GM12878 (cell line): ENCODE results near the gene MIEF1. TPM values are rescaled to one million over a fixed set of nuclear protein-coding genes. Genes with fewer than 3 reads are reported as not detected.

Experiments
- CBFB ChIP-seq: IDR thresholded peaks from 2 replicates; pipeline ENCODE4 v1.6.1; 2016; ENCODE audit warnings: antibody characterized with exemption, low read depth
- CHD1 ChIP-seq: IDR thresholded peaks from 2 replicates; pipeline ENCODE4 v1.6.1; 2012; ENCODE audit warnings: low read depth, low read length, improper control_type of control experiment
- EGR1 ChIP-seq, 2 experiments: IDR thresholded peaks; 1 replicate in 1 of 2; 2 replicates in 1 of 2; pipeline ENCODE4 v1.6.1; 2011 to 2012; ENCODE audit warnings: low read depth in 2 of 2, low read length in 2 of 2, borderline replicate concordance in 1 of 2, mild to moderate bottlenecking in 1 of 2, moderate library complexity in 1 of 2
- GATAD2B ChIP-seq: fragments of 450-650 bp; conservative IDR thresholded peaks from 2 replicates; pipeline ENCODE4 v1.6.1; 2017; ENCODE audit warnings: low read depth, mild to moderate bottlenecking, moderate library complexity
- HDGF ChIP-seq: fragments of 450-650 bp; IDR thresholded peaks from 2 replicates; pipeline ENCODE4 v1.6.1; 2016; ENCODE audit warnings: antibody characterized with exemption
- IKZF1 ChIP-seq: fragments of 450-650 bp; conservative IDR thresholded peaks from 2 replicates; pipeline ENCODE4 v1.6.1; 2017; ENCODE audit warnings: antibody characterized with exemption, mild to moderate bottlenecking
- IKZF2 ChIP-seq, 2 experiments: fragments of 450-650 bp; IDR thresholded peaks; 2 replicates each; pipeline ENCODE4 v1.6.1; 2017; ENCODE audit warnings: mild to moderate bottlenecking in 2 of 2, moderate library complexity in 2 of 2
- LARP7 ChIP-seq: fragments of 450-650 bp; IDR thresholded peaks from 2 replicates; pipeline ENCODE4 v1.6.1; 2017; ENCODE audit warnings: mild to moderate bottlenecking
- MEF2B ChIP-seq: fragments of 450-650 bp; IDR thresholded peaks from 2 replicates; pipeline ENCODE4 v1.6.1; 2018; ENCODE audit warnings: mild to moderate bottlenecking, moderate library complexity; ENCODE audit not compliant: partially characterized antibody, poor library complexity, severe bottlenecking
- MYC ChIP-seq: IDR thresholded peaks from 2 replicates; pipeline ENCODE4 v1.6.1; 2011; ENCODE audit warnings: mild to moderate bottlenecking, low read length, moderate library complexity, inconsistent platforms; ENCODE audit not compliant: insufficient read depth, insufficient replicate concordance, insufficient read length, severe bottlenecking
- RBBP5 ChIP-seq: fragments of 200-600 bp; sonication (generic); conservative IDR thresholded peaks from 2 replicates; pipeline ENCODE4 v1.6.1; 2016
- SIX5 ChIP-seq: IDR thresholded peaks from 2 replicates; pipeline ENCODE4 v1.6.1; 2011; ENCODE audit warnings: mild to moderate bottlenecking, low read depth, low read length, moderate library complexity; ENCODE audit not compliant: severe bottlenecking
- TAF1 ChIP-seq: IDR thresholded peaks from 2 replicates; pipeline ENCODE4 v1.6.1; 2011; ENCODE audit warnings: mild to moderate bottlenecking, low read depth, low read length, borderline replicate concordance
- TCF3 ChIP-seq: IDR thresholded peaks from 2 replicates; pipeline ENCODE4 v1.6.1; 2012; ENCODE audit warnings: low read depth, mild to moderate bottlenecking, low read length, borderline replicate concordance; ENCODE audit not compliant: insufficient read depth
- ZNF207 ChIP-seq: fragments of 450-650 bp; IDR thresholded peaks from 2 replicates; pipeline ENCODE4 v1.6.1; 2014; ENCODE audit warnings: antibody characterized with exemption, mild to moderate bottlenecking, borderline replicate concordance
- polyA plus RNA-seq, 11 experiments: library from polyadenylated mRNA; depleted of rRNA in 4 of 11; unstranded in 6 of 11; stranded (reverse) in 5 of 11; fragments of >200 nt; fragmentation: Nextera tagmentation in 4 of 11; fragmentation: Illumina TruSeq in 1 of 11; extraction: Ambion mirVana in 4 of 11; extraction: Trizol in 1 of 11; gene quantifications; 1 replicate in 1 of 11; 2 replicates in 10 of 11; pipeline versions ENCODE4 v1.2.1 to v1.2.3, GENCODE V29; 2011 to 2016; ENCODE audit warnings: inconsistent platforms in 2 of 11, missing spikeins in 2 of 11, low read depth in 1 of 11
- total RNA-seq, 4 experiments: library from RNA; depleted of rRNA in 3 of 4; stranded (reverse); fragments of >200 nt in 3 of 4; fragmentation: Illumina TruSeq in 1 of 4; extraction: Trizol in 1 of 4; gene quantifications; 2 replicates each; pipeline versions ENCODE4 v1.2.1 to v1.2.3, GENCODE V29; 2013 to 2021
- TF ChIP-seq, protein P1 (sequence below): fragments of 450-650 bp; IDR thresholded peaks from 2 replicates; pipeline ENCODE4 v1.6.1; 2017; ENCODE audit warnings: mild to moderate bottlenecking
- TF ChIP-seq, protein P2 (sequence below): IDR thresholded peaks from 2 replicates; pipeline ENCODE4 v1.6.1; 2011; ENCODE audit warnings: low read depth, low read length, improper control_type of control experiment, borderline replicate concordance
- TF ChIP-seq, protein P3 (sequence below): fragments of 450-650 bp; IDR thresholded peaks from 2 replicates; pipeline ENCODE4 v1.6.1; 2017; ENCODE audit warnings: mild to moderate bottlenecking, low read depth, inconsistent platforms; ENCODE audit not compliant: poor library complexity, severe bottlenecking
- TF ChIP-seq, protein P4 (sequence below): IDR thresholded peaks from 2 replicates; pipeline ENCODE4 v1.6.1; 2012; ENCODE audit warnings: improper control_type of control experiment, low read depth, low read length; ENCODE audit not compliant: insufficient replicate concordance

MIEF1 gene
- total and polyA plus RNA-seq, 10 of the 15 experiments (the other 5 are each of a cell fraction or from before 2014, with no cell fraction given) = 12.4 to 52.3 (median 29.3) TPM

DNA sequence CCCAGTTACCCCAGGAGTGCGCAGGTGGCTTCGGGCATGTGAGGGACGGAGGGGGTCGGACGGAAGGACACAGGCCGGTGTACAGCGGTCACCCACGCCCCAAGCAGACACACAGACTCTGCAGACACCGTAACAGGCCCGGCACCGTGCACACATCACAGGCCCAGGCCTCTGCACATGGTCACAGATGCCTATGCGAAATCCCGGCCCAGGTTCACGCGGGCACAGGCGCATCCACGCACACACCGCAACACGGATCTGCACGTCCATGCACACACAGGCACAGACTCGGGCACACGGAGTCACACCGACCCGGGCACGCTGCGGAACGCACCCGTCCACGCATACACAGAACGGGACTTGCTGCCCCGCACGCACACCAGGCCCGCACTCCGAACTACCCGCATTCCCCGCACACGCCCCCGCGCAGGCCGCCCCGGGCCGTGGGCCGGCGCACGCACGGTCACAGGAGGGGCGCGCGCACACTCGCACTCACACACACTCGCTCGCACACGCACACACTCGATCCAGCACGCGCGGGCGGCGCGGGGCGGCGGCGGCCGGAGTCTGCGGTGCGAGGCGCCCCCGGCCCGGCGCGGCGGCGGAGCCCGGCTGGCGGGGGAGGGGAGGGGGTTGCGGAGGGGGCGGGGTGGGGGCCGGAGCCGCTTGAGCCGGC, 45.4 kb upstream of the MIEF1 start, which contains the start of gene MGAT3 (continued):
- TF ChIP-seq HDGF (peak; percentile 49; the same call in 1 of the 2 replicates), ZNF207 (no peak), CHD1 (no peak), CBFB (no peak), TCF3 (0 out of 2 replicates have a peak, but pooled peaks have one; percentile 49), MEF2B (no peak), GATAD2B (peak; percentile 79), RBBP5 (no peak), IKZF1 (peak; percentile 34; the same call in 1 of the 2 replicates), EGR1 (IDR thresholded peaks at IDR 0.05; ENCODE audit: borderline replicate concordance in 1 of 2, low read depth in 2 of 2, low read length in 2 of 2) (peak in 1 of 2 experiments; percentile 72; a peak in 2 of 3 replicates), LARP7 (peak; percentile 60; the same call in 1 of the 2 replicates), SIX5 (no peak), TAF1 (no peak), MYC (no peak), IKZF2 (IDR thresholded peaks at IDR 0.05) (no peak)
- TF ChIP-seq, protein P1, sequence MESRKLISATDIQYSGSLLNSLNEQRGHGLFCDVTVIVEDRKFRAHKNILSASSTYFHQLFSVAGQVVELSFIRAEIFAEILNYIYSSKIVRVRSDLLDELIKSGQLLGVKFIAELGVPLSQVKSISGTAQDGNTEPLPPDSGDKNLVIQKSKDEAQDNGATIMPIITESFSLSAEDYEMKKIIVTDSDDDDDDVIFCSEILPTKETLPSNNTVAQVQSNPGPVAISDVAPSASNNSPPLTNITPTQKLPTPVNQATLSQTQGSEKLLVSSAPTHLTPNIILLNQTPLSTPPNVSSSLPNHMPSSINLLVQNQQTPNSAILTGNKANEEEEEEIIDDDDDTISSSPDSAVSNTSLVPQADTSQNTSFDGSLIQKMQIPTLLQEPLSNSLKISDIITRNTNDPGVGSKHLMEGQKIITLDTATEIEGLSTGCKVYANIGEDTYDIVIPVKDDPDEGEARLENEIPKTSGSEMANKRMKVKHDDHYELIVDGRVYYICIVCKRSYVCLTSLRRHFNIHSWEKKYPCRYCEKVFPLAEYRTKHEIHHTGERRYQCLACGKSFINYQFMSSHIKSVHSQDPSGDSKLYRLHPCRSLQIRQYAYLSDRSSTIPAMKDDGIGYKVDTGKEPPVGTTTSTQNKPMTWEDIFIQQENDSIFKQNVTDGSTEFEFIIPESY = peak; percentile 60; the same call in 1 of the 2 replicates
- TF ChIP-seq, protein P2, sequence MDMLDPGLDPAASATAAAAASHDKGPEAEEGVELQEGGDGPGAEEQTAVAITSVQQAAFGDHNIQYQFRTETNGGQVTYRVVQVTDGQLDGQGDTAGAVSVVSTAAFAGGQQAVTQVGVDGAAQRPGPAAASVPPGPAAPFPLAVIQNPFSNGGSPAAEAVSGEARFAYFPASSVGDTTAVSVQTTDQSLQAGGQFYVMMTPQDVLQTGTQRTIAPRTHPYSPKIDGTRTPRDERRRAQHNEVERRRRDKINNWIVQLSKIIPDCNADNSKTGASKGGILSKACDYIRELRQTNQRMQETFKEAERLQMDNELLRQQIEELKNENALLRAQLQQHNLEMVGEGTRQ = no peak
- TF ChIP-seq, protein P3, sequence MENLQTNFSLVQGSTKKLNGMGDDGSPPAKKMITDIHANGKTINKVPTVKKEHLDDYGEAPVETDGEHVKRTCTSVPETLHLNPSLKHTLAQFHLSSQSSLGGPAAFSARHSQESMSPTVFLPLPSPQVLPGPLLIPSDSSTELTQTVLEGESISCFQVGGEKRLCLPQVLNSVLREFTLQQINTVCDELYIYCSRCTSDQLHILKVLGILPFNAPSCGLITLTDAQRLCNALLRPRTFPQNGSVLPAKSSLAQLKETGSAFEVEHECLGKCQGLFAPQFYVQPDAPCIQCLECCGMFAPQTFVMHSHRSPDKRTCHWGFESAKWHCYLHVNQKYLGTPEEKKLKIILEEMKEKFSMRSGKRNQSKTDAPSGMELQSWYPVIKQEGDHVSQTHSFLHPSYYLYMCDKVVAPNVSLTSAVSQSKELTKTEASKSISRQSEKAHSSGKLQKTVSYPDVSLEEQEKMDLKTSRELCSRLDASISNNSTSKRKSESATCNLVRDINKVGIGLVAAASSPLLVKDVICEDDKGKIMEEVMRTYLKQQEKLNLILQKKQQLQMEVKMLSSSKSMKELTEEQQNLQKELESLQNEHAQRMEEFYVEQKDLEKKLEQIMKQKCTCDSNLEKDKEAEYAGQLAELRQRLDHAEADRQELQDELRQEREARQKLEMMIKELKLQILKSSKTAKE = no peak
- TF ChIP-seq, protein P4, sequence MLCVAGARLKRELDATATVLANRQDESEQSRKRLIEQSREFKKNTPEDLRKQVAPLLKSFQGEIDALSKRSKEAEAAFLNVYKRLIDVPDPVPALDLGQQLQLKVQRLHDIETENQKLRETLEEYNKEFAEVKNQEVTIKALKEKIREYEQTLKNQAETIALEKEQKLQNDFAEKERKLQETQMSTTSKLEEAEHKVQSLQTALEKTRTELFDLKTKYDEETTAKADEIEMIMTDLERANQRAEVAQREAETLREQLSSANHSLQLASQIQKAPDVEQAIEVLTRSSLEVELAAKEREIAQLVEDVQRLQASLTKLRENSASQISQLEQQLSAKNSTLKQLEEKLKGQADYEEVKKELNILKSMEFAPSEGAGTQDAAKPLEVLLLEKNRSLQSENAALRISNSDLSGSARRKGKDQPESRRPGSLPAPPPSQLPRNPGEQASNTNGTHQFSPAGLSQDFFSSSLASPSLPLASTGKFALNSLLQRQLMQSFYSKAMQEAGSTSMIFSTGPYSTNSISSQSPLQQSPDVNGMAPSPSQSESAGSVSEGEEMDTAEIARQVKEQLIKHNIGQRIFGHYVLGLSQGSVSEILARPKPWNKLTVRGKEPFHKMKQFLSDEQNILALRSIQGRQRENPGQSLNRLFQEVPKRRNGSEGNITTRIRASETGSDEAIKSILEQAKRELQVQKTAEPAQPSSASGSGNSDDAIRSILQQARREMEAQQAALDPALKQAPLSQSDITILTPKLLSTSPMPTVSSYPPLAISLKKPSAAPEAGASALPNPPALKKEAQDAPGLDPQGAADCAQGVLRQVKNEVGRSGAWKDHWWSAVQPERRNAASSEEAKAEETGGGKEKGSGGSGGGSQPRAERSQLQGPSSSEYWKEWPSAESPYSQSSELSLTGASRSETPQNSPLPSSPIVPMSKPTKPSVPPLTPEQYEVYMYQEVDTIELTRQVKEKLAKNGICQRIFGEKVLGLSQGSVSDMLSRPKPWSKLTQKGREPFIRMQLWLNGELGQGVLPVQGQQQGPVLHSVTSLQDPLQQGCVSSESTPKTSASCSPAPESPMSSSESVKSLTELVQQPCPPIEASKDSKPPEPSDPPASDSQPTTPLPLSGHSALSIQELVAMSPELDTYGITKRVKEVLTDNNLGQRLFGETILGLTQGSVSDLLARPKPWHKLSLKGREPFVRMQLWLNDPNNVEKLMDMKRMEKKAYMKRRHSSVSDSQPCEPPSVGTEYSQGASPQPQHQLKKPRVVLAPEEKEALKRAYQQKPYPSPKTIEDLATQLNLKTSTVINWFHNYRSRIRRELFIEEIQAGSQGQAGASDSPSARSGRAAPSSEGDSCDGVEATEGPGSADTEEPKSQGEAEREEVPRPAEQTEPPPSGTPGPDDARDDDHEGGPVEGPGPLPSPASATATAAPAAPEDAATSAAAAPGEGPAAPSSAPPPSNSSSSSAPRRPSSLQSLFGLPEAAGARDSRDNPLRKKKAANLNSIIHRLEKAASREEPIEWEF = no peak
